WTC11 (cell line): ENCODE results near the gene CXCL8.

Source experiments
- FOXK1 ChIP-seq: sonication (generic); formaldehyde crosslinking; IDR thresholded peaks from 2 replicates; pipeline ENCODE4 v1.8.0; 2022; ENCODE audit warnings: mild to moderate bottlenecking, moderate library complexity, missing genetic modification reagents
- JUN ChIP-seq: sonication (generic); formaldehyde crosslinking; IDR thresholded peaks from 2 replicates; pipeline ENCODE4 v1.8.0; 2023; ENCODE audit warnings: mild to moderate bottlenecking, missing genetic modification reagents
- KAT7 ChIP-seq: sonication (generic); formaldehyde crosslinking; IDR thresholded peaks from 2 replicates; pipeline ENCODE4 v1.8.1; 2023; ENCODE audit warnings: missing genetic modification reagents, mild to moderate bottlenecking, borderline replicate concordance
- TF ChIP-seq, protein P1 (sequence below): sonication (generic); formaldehyde crosslinking; IDR thresholded peaks from 2 replicates; pipeline ENCODE4 v1.8.0; 2022; ENCODE audit warnings: mild to moderate bottlenecking, missing genetic modification reagents
- TF ChIP-seq, protein P2 (sequence below): sonication (generic); formaldehyde crosslinking; IDR thresholded peaks from 2 replicates; pipeline ENCODE4 v1.8.0; 2022; ENCODE audit warnings: mild to moderate bottlenecking, missing genetic modification reagents
- TF ChIP-seq, protein P3 (sequence below): sonication (generic); formaldehyde crosslinking; IDR thresholded peaks from 2 replicates; pipeline ENCODE4 v1.8.0; 2023; ENCODE audit warnings: mild to moderate bottlenecking, missing genetic modification reagents
- TF ChIP-seq, protein P4 (sequence below): sonication (generic); formaldehyde crosslinking; IDR thresholded peaks from 2 replicates; pipeline ENCODE4 v1.8.1; 2023; ENCODE audit warnings: mild to moderate bottlenecking, missing genetic modification reagents

DNA sequence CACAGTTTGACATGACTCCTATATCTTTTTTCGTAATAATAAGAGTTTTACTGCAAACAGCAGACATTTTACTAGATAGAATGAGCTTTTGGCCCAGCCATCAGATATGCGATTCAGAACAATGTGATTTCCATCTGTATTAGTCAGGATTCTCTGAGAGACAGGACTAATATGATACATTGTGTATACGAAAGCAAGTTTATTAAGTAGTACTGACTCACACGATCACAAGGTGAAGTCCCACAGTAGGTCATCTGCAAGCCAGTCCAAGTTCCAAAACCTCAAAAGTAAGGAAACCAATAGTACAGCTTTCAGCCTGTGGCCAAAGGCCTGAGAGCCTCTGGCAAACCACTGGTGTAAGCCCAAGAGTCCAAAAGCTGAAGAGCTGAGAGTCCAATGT, 24.1 kb downstream of the CXCL8 start:
- no peak for TF ChIP-seq KAT7
- TF ChIP-seq, protein P1, sequence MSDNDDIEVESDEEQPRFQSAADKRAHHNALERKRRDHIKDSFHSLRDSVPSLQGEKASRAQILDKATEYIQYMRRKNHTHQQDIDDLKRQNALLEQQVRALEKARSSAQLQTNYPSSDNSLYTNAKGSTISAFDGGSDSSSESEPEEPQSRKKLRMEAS (CRISPR knock-in tag) = no peak
- TF ChIP-seq, protein P2, sequence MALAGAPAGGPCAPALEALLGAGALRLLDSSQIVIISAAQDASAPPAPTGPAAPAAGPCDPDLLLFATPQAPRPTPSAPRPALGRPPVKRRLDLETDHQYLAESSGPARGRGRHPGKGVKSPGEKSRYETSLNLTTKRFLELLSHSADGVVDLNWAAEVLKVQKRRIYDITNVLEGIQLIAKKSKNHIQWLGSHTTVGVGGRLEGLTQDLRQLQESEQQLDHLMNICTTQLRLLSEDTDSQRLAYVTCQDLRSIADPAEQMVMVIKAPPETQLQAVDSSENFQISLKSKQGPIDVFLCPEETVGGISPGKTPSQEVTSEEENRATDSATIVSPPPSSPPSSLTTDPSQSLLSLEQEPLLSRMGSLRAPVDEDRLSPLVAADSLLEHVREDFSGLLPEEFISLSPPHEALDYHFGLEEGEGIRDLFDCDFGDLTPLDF (CRISPR knock-in tag) = no peak
- no peak for TF ChIP-seq JUN (CRISPR knock-in tag)
- TF ChIP-seq, protein P3, sequence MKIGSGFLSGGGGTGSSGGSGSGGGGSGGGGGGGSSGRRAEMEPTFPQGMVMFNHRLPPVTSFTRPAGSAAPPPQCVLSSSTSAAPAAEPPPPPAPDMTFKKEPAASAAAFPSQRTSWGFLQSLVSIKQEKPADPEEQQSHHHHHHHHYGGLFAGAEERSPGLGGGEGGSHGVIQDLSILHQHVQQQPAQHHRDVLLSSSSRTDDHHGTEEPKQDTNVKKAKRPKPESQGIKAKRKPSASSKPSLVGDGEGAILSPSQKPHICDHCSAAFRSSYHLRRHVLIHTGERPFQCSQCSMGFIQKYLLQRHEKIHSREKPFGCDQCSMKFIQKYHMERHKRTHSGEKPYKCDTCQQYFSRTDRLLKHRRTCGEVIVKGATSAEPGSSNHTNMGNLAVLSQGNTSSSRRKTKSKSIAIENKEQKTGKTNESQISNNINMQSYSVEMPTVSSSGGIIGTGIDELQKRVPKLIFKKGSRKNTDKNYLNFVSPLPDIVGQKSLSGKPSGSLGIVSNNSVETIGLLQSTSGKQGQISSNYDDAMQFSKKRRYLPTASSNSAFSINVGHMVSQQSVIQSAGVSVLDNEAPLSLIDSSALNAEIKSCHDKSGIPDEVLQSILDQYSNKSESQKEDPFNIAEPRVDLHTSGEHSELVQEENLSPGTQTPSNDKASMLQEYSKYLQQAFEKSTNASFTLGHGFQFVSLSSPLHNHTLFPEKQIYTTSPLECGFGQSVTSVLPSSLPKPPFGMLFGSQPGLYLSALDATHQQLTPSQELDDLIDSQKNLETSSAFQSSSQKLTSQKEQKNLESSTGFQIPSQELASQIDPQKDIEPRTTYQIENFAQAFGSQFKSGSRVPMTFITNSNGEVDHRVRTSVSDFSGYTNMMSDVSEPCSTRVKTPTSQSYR (CRISPR knock-in tag) = no peak
- TF ChIP-seq, protein P4, sequence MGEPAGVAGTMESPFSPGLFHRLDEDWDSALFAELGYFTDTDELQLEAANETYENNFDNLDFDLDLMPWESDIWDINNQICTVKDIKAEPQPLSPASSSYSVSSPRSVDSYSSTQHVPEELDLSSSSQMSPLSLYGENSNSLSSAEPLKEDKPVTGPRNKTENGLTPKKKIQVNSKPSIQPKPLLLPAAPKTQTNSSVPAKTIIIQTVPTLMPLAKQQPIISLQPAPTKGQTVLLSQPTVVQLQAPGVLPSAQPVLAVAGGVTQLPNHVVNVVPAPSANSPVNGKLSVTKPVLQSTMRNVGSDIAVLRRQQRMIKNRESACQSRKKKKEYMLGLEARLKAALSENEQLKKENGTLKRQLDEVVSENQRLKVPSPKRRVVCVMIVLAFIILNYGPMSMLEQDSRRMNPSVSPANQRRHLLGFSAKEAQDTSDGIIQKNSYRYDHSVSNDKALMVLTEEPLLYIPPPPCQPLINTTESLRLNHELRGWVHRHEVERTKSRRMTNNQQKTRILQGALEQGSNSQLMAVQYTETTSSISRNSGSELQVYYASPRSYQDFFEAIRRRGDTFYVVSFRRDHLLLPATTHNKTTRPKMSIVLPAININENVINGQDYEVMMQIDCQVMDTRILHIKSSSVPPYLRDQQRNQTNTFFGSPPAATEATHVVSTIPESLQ = no peak
- no peak for TF ChIP-seq FOXK1 (CRISPR knock-in tag)
